ENCODE results near the gene MROH8. TPM values are rescaled to one million over a fixed set of nuclear protein-coding genes. Genes with fewer than 3 reads are reported as not detected.
"Not testable (repeated sequence)": the region's sequence is repeated elsewhere in the genome, so short reads cannot be mapped to it uniquely, and the experiment has no call there.

Gene MROH8
- total RNA-seq, 4 donors from 2014 or later, result 2.2 to 18.0 (median 3.5) TPM

- H3K27ac ChIP-seq, result no peak overlapping the region
- H3K4me1 ChIP-seq, result no peaks in the 10 kb centered on the region
- no peaks in the 10 kb centered on the region for H3K9me3 ChIP-seq
- H3K27me3 ChIP-seq, result no peaks in the 10 kb centered on the region
- in situ Hi-C loops (cut with MboI; ENCODE audit: low pct_ligation_motif_present in 1 of 4, low pct_unique_long_range_greater_than_20kb in 1 of 4, low sequenced_read_pairs in 3 of 4), result no loop called here
- WGBS, 2 donors (ENCODE audit: low coverage in 1 of 2), result 67 to 87% methylated on average over 1 to 3 of the region's 3 CpGs
- DNase-seq, result no peak
- intact Hi-C loops (cut with DNase I; ENCODE audit: low total_unique reads), result no loop called here
- H3K4me3 ChIP-seq, result no peak overlapping the region
- no peak for TF ChIP-seq POLR2AphosphoS5 (IDR thresholded peaks at IDR 0.05)
- no peak for TF ChIP-seq EP300 (IDR thresholded peaks at IDR 0.05; ENCODE audit: low read depth)
- TF ChIP-seq POLR2A (IDR thresholded peaks at IDR 0.05), result no peak
- no peak for TF ChIP-seq CTCF (IDR thresholded peaks at IDR 0.05)
- no peaks in the 10 kb centered on the region for H3K36me3 ChIP-seq
Observed at GRCh38 chr20:37128803-37129202, 50.5 kb downstream of the MROH8 start.

GRCh38 chr20:37126290-37126689 lies 53.1 kb downstream of the MROH8 start:
- H3K36me3 ChIP-seq; H3K4me1 ChIP-seq; in situ Hi-C loops (cut with MboI; ENCODE audit: low pct_ligation_motif_present in 1 of 4, low pct_unique_long_range_greater_than_20kb in 1 of 4, low sequenced_read_pairs in 3 of 4); DNase-seq; H3K4me3 ChIP-seq; H3K9me3 ChIP-seq; H3K27me3 ChIP-seq; H3K27ac ChIP-seq; intact Hi-C loops (cut with DNase I; ENCODE audit: low total_unique reads): not testable (repeated sequence)
- WGBS, 2 donors (ENCODE audit: low coverage in 1 of 2), result 100% methylated on average over 10 of the region's 30 CpGs; no CpG with 5 or more reads in 1 of the 2 donors

GRCh38 chr20:37123441-37123840 lies 55.9 kb downstream of the MROH8 start:
- WGBS, 2 donors (ENCODE audit: low coverage in 1 of 2), result 78 to 80% methylated on average over 1 to 6 of the region's 6 CpGs
- no peaks in the 10 kb centered on the region for H3K9me3 ChIP-seq
- no peak for DNase-seq
- no peak overlapping the region for H3K4me3 ChIP-seq
- no peaks in the 10 kb centered on the region for H3K36me3 ChIP-seq
- no peak overlapping the region for H3K27ac ChIP-seq
- in situ Hi-C loops (cut with MboI; ENCODE audit: low pct_ligation_motif_present in 1 of 4, low pct_unique_long_range_greater_than_20kb in 1 of 4, low sequenced_read_pairs in 3 of 4) (no loop called here), intact Hi-C loops (cut with DNase I; ENCODE audit: low total_unique reads) (no loop called here)
- no peaks in the 10 kb centered on the region for H3K4me1 ChIP-seq
- H3K27me3 ChIP-seq, result no peaks in the 10 kb centered on the region
- TF ChIP-seq POLR2AphosphoS5 (IDR thresholded peaks at IDR 0.05) (no peak), CTCF (IDR thresholded peaks at IDR 0.05) (no peak), EP300 (IDR thresholded peaks at IDR 0.05; ENCODE audit: low read depth) (no peak), POLR2A (IDR thresholded peaks at IDR 0.05) (no peak)

GRCh38 chr20:37120497-37120896 lies 58.9 kb downstream of the MROH8 start:
- TF ChIP-seq POLR2AphosphoS5 (IDR thresholded peaks at IDR 0.05), result no peak
- no peak for TF ChIP-seq CTCF (IDR thresholded peaks at IDR 0.05)
- no peak for TF ChIP-seq POLR2A (IDR thresholded peaks at IDR 0.05)
- no peak for TF ChIP-seq EP300 (IDR thresholded peaks at IDR 0.05; ENCODE audit: low read depth)
- WGBS, 2 donors (ENCODE audit: low coverage in 1 of 2), result 85% methylated on average over 4 of the region's 4 CpGs; no CpG with 5 or more reads in 1 of the 2 donors
- no peaks in the 10 kb centered on the region for H3K9me3 ChIP-seq
- H3K36me3 ChIP-seq, result no peaks in the 10 kb centered on the region
- H3K27me3 ChIP-seq, result no peaks in the 10 kb centered on the region
- in situ Hi-C loops (cut with MboI; ENCODE audit: low pct_ligation_motif_present in 1 of 4, low pct_unique_long_range_greater_than_20kb in 1 of 4, low sequenced_read_pairs in 3 of 4), result no loop called here
- intact Hi-C loops (cut with DNase I; ENCODE audit: low total_unique reads), result no loop called here
- H3K27ac ChIP-seq, result no peak overlapping the region
- no peak overlapping the region for H3K4me3 ChIP-seq
- H3K4me1 ChIP-seq, result no peaks in the 10 kb centered on the region
- DNase-seq, result no peak

- no peaks in the 10 kb centered on the region for H3K4me1 ChIP-seq
- in situ Hi-C loops (cut with MboI; ENCODE audit: low pct_ligation_motif_present in 1 of 4, low pct_unique_long_range_greater_than_20kb in 1 of 4, low sequenced_read_pairs in 3 of 4), result no loop called here
- TF ChIP-seq POLR2AphosphoS5 (IDR thresholded peaks at IDR 0.05) (no peak), CTCF (IDR thresholded peaks at IDR 0.05) (no peak), POLR2A (IDR thresholded peaks at IDR 0.05) (no peak), EP300 (IDR thresholded peaks at IDR 0.05; ENCODE audit: low read depth) (no peak)
- no peak for DNase-seq
- H3K27me3 ChIP-seq, result no peaks in the 10 kb centered on the region
- H3K36me3 ChIP-seq, result no peaks in the 10 kb centered on the region
- H3K27ac ChIP-seq, result no peak overlapping the region
- H3K9me3 ChIP-seq, result no peaks in the 10 kb centered on the region
- 89 to 96% methylated on average over 5 to 7 of the region's 7 CpGs for WGBS, 2 donors (ENCODE audit: low coverage in 1 of 2)
- no peak overlapping the region for H3K4me3 ChIP-seq
- intact Hi-C loops (cut with DNase I; ENCODE audit: low total_unique reads), result no loop called here
Observed at GRCh38 chr20:37119356-37120036, 59.9 kb downstream of the MROH8 start.

Data from transverse colon (tissue), 4 donors.